Uterus (tissue), 4 donors: ENCODE data around the gene TNFSF9. TPM values are rescaled to one million over a fixed set of nuclear protein-coding genes. Genes with fewer than 3 reads are reported as not detected.
"Not testable (repeated sequence)": the region's sequence is repeated elsewhere in the genome, so short reads cannot be mapped to it uniquely, and the experiment has no call there.

Experiments used
- DNase-seq, 2 donors: peaks; one replicate each; pipeline ENCODE4 v3.0.0-alpha.2; 2019 to 2020
- H3K27ac ChIP-seq, 2 donors: fragments of 200-600 bp; sonication (generic); 1 replicate in 1 of 2; 2 replicates in 1 of 2; pipeline ENCODE4 v1.5.1; 2016 to 2018
- H3K27me3 ChIP-seq, 2 donors: fragments of 200-600 bp; sonication (generic); one replicate each; pipeline ENCODE4 v1.5.1; 2018 to 2019; ENCODE audit warnings: control low read depth in 1 of 2
- H3K36me3 ChIP-seq, 2 donors: fragments of 200-600 bp; sonication (generic); one replicate each; pipeline ENCODE4 v1.5.1; 2019; ENCODE audit warnings: control low read depth in 1 of 2
- H3K4me1 ChIP-seq, 2 donors: fragments of 200-600 bp; sonication (generic); one replicate each; pipeline ENCODE4 v1.5.1; 2018 to 2019; ENCODE audit warnings: control low read depth in 1 of 2
- H3K4me3 ChIP-seq, 2 donors: fragments of 200-600 bp; sonication (generic); 1 replicate in 1 of 2; 2 replicates in 1 of 2; pipeline ENCODE4 v1.5.1; 2018 to 2019; ENCODE audit warnings: mild to moderate bottlenecking in 1 of 2
- H3K9me3 ChIP-seq, 2 donors: fragments of 200-600 bp; sonication (generic); one replicate each; pipeline ENCODE4 v1.5.1; 2019; ENCODE audit warnings: control low read depth in 1 of 2
- POLR2A ChIP-seq, 2 donors: fragments of 450-650 bp; IDR thresholded peaks; one replicate each; pipeline ENCODE4 v1.6.1; 2016; ENCODE audit warnings: antibody characterized with exemption in 2 of 2, mild to moderate bottlenecking in 1 of 2, moderate library complexity in 1 of 2
- intact Hi-C: fragments of 100-400 bp; cut with DNase I; formaldehyde crosslinking; loops from one replicate; pipeline ENCODE4 v1.15.1; 2023; ENCODE audit warnings: low total_unique reads
- total RNA-seq, 4 donors: library from RNA; depleted of rRNA in 3 of 4; stranded (reverse); fragments of >200 nt in 3 of 4; gene quantifications; one replicate each; pipeline versions ENCODE4 v1.1.0 to v1.2.4, GENCODE V29; 2014 to 2023
- TF ChIP-seq, protein P1 (sequence below), 4 experiments: fragments of 200-600 bp in 2 of 4; fragments of 450-650 bp in 2 of 4; sonication (generic) in 2 of 4; IDR thresholded peaks; one replicate each; pipeline ENCODE4 v1.5.1; 2016 to 2019; ENCODE audit warnings: antibody characterized with exemption in 4 of 4, mild to moderate bottlenecking in 2 of 4, moderate library complexity in 1 of 4
- donor health status: DM: yes; HTN: yes; CAD: no.

TNFSF9 gene
- total RNA-seq, 4 donors from 2014 or later = 0.28 TPM; not detected in 3

GRCh38 chr19:6551091-6551490, 20.3 kb downstream of the TNFSF9 start:
- Histone ChIP-seq H3K36me3 (no peaks in the 10 kb centered on the region), H3K4me3 (no peak overlapping the region), H3K27ac (no peak overlapping the region), H3K9me3 (no peaks in the 10 kb centered on the region), H3K4me1 (no peaks in the 10 kb centered on the region), H3K27me3 (no peaks in the 10 kb centered on the region)
- DNase-seq = no peak
- intact Hi-C loops = no loop called here
- TF ChIP-seq, protein P1, sequence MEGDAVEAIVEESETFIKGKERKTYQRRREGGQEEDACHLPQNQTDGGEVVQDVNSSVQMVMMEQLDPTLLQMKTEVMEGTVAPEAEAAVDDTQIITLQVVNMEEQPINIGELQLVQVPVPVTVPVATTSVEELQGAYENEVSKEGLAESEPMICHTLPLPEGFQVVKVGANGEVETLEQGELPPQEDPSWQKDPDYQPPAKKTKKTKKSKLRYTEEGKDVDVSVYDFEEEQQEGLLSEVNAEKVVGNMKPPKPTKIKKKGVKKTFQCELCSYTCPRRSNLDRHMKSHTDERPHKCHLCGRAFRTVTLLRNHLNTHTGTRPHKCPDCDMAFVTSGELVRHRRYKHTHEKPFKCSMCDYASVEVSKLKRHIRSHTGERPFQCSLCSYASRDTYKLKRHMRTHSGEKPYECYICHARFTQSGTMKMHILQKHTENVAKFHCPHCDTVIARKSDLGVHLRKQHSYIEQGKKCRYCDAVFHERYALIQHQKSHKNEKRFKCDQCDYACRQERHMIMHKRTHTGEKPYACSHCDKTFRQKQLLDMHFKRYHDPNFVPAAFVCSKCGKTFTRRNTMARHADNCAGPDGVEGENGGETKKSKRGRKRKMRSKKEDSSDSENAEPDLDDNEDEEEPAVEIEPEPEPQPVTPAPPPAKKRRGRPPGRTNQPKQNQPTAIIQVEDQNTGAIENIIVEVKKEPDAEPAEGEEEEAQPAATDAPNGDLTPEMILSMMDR (IDR thresholded peaks at IDR 0.05) = no peak
- TF ChIP-seq POLR2A (IDR thresholded peaks at IDR 0.05) = no peak

DNA sequence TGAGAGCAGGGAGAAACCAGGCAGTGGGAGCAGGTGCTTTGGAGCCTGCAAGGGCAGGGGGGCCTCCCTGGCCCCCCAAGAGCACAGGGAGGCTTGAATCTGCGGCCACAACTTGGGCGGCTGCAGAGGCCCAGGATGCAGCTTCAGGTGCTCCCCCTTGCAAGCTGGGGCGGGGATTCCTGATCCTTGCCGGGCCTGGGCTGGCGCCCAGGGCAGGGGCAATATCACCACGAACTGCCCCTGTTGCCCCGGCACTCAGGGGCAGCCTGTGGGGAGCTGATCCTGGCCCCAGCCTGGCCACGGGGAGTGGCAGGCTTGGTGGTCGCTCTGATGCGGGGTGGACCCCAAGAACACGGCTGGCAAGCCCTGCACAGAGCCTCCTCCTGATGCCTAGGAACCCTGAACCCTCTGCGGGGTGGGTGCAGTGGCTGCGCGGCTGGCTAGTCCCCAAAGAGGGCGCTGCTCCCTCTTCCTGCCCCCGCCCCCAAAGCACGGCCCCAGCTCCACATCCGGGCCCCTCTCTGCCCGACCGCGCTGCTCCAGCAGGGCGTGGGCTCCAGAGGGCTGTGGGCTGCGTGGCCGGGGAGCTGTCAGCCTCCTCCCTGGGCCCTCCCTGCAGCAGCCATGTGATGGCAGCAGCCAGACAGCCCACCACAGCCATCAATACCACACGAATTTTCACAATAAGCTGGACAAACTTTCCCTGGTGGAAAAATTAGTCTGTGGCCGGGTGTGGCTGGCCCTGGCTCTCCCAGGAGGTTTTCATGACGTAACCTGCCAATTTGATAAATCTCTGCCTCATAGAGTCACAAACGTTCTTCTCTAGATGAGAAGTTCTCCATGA, 21.0 kb downstream of the TNFSF9 start:
- H3K36me3 ChIP-seq = no peaks in the 10 kb centered on the region
- H3K4me3 ChIP-seq = no peak overlapping the region
- DNase-seq = no peak
- no peaks in the 10 kb centered on the region for H3K9me3 ChIP-seq
- H3K4me1 ChIP-seq = no peaks in the 10 kb centered on the region
- no peaks in the 10 kb centered on the region for H3K27me3 ChIP-seq
- H3K27ac ChIP-seq = no peak overlapping the region
- TF ChIP-seq, protein P1 (IDR thresholded peaks at IDR 0.05) = no peak
- no peak for TF ChIP-seq POLR2A (IDR thresholded peaks at IDR 0.05)
- intact Hi-C loops = no loop called here

- Histone ChIP-seq H3K27me3 (no peaks in the 10 kb centered on the region), H3K27ac (no peak overlapping the region), H3K36me3 (no peaks in the 10 kb centered on the region), H3K4me1 (no peaks in the 10 kb centered on the region), H3K9me3 (no peaks in the 10 kb centered on the region), H3K4me3 (no peak overlapping the region)
- TF ChIP-seq POLR2A (IDR thresholded peaks at IDR 0.05) = no peak
- TF ChIP-seq, protein P1 (IDR thresholded peaks at IDR 0.05) = no peak
- DNase-seq = no peak
- intact Hi-C loops = no loop called here
Observed at GRCh38 chr19:6556043-6556449, 25.2 kb downstream of the TNFSF9 start.

GRCh38 chr19:6556480-6557195, 25.8 kb downstream of the TNFSF9 start:
- no peak for TF ChIP-seq POLR2A (IDR thresholded peaks at IDR 0.05)
- Histone ChIP-seq H3K4me3 (no peak overlapping the region), H3K27me3 (no peaks in the 10 kb centered on the region), H3K27ac (no peak overlapping the region), H3K36me3 (no peaks in the 10 kb centered on the region), H3K4me1 (no peaks in the 10 kb centered on the region), H3K9me3 (no peaks in the 10 kb centered on the region)
- no peak for DNase-seq
- intact Hi-C loops = no loop called here

DNA sequence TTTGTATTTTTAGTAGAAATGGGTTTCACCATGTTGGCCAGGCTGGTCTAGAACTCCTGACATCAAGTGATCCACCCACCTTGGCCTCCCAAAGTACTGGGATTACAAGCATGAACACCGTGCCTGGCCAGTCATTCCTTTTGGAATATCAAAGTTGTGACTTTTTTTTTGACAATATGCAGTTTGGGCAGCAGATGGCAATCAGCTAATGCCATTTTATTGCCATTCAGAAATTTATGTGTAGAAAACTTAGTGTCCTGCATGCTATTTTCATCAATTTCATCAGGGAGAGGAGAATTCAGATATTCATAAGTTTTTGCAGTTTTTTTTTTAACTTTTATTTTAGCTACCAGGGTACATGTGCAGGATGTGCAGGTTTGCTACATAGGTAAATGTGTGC, 31.6 kb downstream of the TNFSF9 start:
- H3K27me3 ChIP-seq, H3K9me3 ChIP-seq, H3K4me1 ChIP-seq, H3K36me3 ChIP-seq, DNase-seq, intact Hi-C loops, H3K27ac ChIP-seq, H3K4me3 ChIP-seq: not testable (repeated sequence)

DNA sequence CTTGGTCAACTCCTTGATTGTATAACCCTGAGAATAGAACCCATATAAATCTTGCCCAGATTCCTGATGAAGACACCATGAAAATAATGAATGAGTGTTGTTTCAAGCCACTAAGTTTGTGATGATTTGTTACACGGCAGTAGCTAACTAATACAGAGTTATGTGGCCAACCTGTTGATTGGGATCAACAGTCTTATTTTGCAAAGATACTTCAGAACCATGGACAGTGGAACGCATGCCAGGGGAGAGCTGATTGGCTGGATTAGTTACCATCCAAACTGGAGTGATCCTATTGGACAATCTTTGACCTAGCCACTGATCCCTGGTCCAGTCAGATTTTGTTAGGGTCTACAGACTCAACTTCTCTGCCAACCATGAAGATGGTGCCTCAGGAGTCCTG, 33.6 kb downstream of the TNFSF9 start:
- DNase-seq = no peak
- Histone ChIP-seq H3K36me3 (no peaks in the 10 kb centered on the region), H3K4me3 (no peak overlapping the region), H3K27me3 (no peaks in the 10 kb centered on the region), H3K4me1 (no peaks in the 10 kb centered on the region), H3K27ac (no peak overlapping the region), H3K9me3 (no peaks in the 10 kb centered on the region)
- intact Hi-C loops = no loop called here
- no peak for TF ChIP-seq POLR2A (IDR thresholded peaks at IDR 0.05)
- TF ChIP-seq, protein P1 (IDR thresholded peaks at IDR 0.05) = no peak

- H3K4me3 ChIP-seq, H3K27ac ChIP-seq, H3K36me3 ChIP-seq, H3K4me1 ChIP-seq, DNase-seq, H3K27me3 ChIP-seq, H3K9me3 ChIP-seq, intact Hi-C loops: not testable (repeated sequence)
Observed at GRCh38 chr19:6566727-6567126, 35.9 kb downstream of the TNFSF9 start.
